ENCODE measurements around the gene SMIM24. TPM values are rescaled to one million over a fixed set of nuclear protein-coding genes. Genes with fewer than 3 reads are reported as not detected.

The SMIM24 gene
- total and polyA plus RNA-seq, 2 experiments from 2014 or later = 5.0 to 21.5 TPM

GRCh38 chr19:3516675-3517207 lies 36.4 kb upstream of the SMIM24 start:
- no peak overlapping the region for H2AFZ ChIP-seq
- H3K27ac ChIP-seq (ENCODE audit: low read depth) = no peak overlapping the region
- ATAC-seq = no peak
- H3K36me3 ChIP-seq (ENCODE audit: insufficient read depth) = no peaks in the 10 kb centered on the region
- no peak overlapping the region for H3K4me3 Mint-ChIP-seq
- no peaks in the 10 kb centered on the region for H3K9me2 ChIP-seq (ENCODE audit: insufficient read depth)
- no peak for TF ChIP-seq ZNF462 (CRISPR knock-in tag; IDR thresholded peaks at IDR 0.05)
- TF ChIP-seq EZH2 (IDR thresholded peaks at IDR 0.05; ENCODE audit: low read depth, unreplicated experiment) = no peak
- TF ChIP-seq STAT1 (IDR thresholded peaks at IDR 0.05; ENCODE audit: unreplicated experiment) = no peak
- no peak for TF ChIP-seq POLR2AphosphoS5 (IDR thresholded peaks at IDR 0.05; ENCODE audit: low read depth)
- no peak for TF ChIP-seq CTCF (conservative IDR thresholded peaks at IDR 0.05; ENCODE audit: low read depth in 2 of 2)
- TF ChIP-seq ETS1 (IDR thresholded peaks at IDR 0.05) = no peak
- peaks cover 43% of the 10 kb centered on the region for H3K4me1 Mint-ChIP-seq
- DNase-seq (ENCODE audit: low spot score) = no peak
- H3K79me2 ChIP-seq (replicated peaks; ENCODE audit: insufficient read depth) = peaks cover 61% of the 10 kb centered on the region
- H3K27me3 ChIP-seq (ENCODE audit: insufficient read depth) = no peaks in the 10 kb centered on the region
- no peak overlapping the region for H3K4me3 ChIP-seq
- H3K27ac Mint-ChIP-seq = 0 out of 2 replicates have a peak overlapping the region, but pooled peaks have one; percentile 31
- peaks cover 13% of the 10 kb centered on the region for H3K27me3 Mint-ChIP-seq (ENCODE audit: insufficient read depth, low read depth, poor library complexity)
- H4K20me1 ChIP-seq (replicated peaks; ENCODE audit: insufficient read depth) = no peaks in the 10 kb centered on the region; the same call in 1 of the 2 replicates
- no peaks in the 10 kb centered on the region; the same call in 2 of the 3 replicates for H3K9me3 Mint-ChIP-seq
- H3K4me1 ChIP-seq (ENCODE audit: insufficient read depth) = peaks cover 29% of the 10 kb centered on the region
- H3K36me3 Mint-ChIP-seq (ENCODE audit: low read depth) = peaks cover 6% of the 10 kb centered on the region
- no peak overlapping the region for H3K4me2 ChIP-seq
- no peaks in the 10 kb centered on the region for H3F3A ChIP-seq (replicated peaks; ENCODE audit: low read depth)

Measured in GM23338 (cell line).